Panc1 (cell line): Measurements from ENCODE around the gene LCORL. TPM values are rescaled to one million over a fixed set of nuclear protein-coding genes. Genes with fewer than 3 reads are reported as not detected.

Experiments
- ATAC-seq: fragments of 200-7000 bp; cut with Tn5 transposase; 2 replicates; pipeline ENCODE4 v1.9.1; 2020; ENCODE audit warnings: mild to moderate bottlenecking, moderate library complexity
- BruUV-seq: library from RNA; stranded (reverse); fragments of 400-500 nt; replicated peaks from 2 replicates; lab custom pipeline; 2021; lab: Mats Ljungman, UMichigan
- CTCF ChIA-PET: fragments of 300-600 bp; sonication (Branson Sonifier 250); formaldehyde crosslinking; loops from one replicate; lab custom pipeline; 2022; ENCODE audit warnings: antibody characterized with exemption; lab: Charles Lee
- POLR2A ChIA-PET: fragments of 300-600 bp; sonication (Branson Sonifier 250); formaldehyde crosslinking; loops from one replicate; lab custom pipeline; 2022; ENCODE audit warnings: antibody characterized with exemption; lab: Charles Lee
- DNase-seq: peaks from one replicate; pipeline ENCODE4 v3.0.0-alpha.2; 2010; ENCODE audit warnings: low read depth, low spot score
- H3K27ac ChIP-seq: 2 replicates; pipeline ENCODE4 v1.5.1; 2011; ENCODE audit warnings: mild to moderate bottlenecking, low read length, inconsistent platforms
- H3K27me3 ChIP-seq: fragments of 200-500 bp; sonication (Bioruptor generic); 2 replicates; pipeline ENCODE4 v1.6.0; 2014; ENCODE audit warnings: low read length, inconsistent platforms; ENCODE audit not compliant: control insufficient read depth, insufficient read depth
- H3K36me3 ChIP-seq: fragments of 200-500 bp; sonication (Bioruptor generic); 2 replicates; pipeline ENCODE4 v1.5.1; 2014; ENCODE audit warnings: inconsistent platforms, mild to moderate bottlenecking, low read length, moderate library complexity; ENCODE audit not compliant: control insufficient read depth, insufficient read depth
- H3K4me1 ChIP-seq: 2 replicates; pipeline ENCODE4 v1.5.1; 2011; ENCODE audit warnings: inconsistent platforms, mild to moderate bottlenecking, low read length, moderate library complexity; ENCODE audit not compliant: control insufficient read depth, insufficient read depth
- H3K4me3 ChIP-seq, 2 experiments: 2 replicates each; pipeline ENCODE4 v1.5.1; 2011 to 2012; ENCODE audit warnings: low read depth in 2 of 2, low read length in 2 of 2, mild to moderate bottlenecking in 2 of 2, inconsistent platforms in 1 of 2, moderate library complexity in 1 of 2
- H3K9me3 ChIP-seq: fragments of 200-500 bp; sonication (Bioruptor generic); 2 replicates; pipeline ENCODE4 v1.5.1; 2014; ENCODE audit warnings: low read depth, mild to moderate bottlenecking, inconsistent platforms, low read length, moderate library complexity; ENCODE audit not compliant: control insufficient read depth, insufficient read depth
- CTCF ChIP-seq: fragments of 450-650 bp; IDR thresholded peaks from 2 replicates; pipeline ENCODE4 v1.5.1; 2017; ENCODE audit warnings: mild to moderate bottlenecking
- POLR2AphosphoS5 ChIP-seq: IDR thresholded peaks from 2 replicates; pipeline ENCODE4 v1.6.1; 2012; ENCODE audit warnings: mild to moderate bottlenecking, low read depth, low read length, moderate library complexity
- REST ChIP-seq, 2 experiments: IDR thresholded peaks; 2 replicates each; pipeline ENCODE4 v1.6.1; 2011 to 2012; ENCODE audit warnings: low read depth in 2 of 2, control low read depth in 1 of 2, low read length in 1 of 2, mild to moderate bottlenecking in 1 of 2, moderate library complexity in 1 of 2; ENCODE audit not compliant: insufficient read depth in 1 of 2
- SIN3A ChIP-seq: IDR thresholded peaks from 2 replicates; pipeline ENCODE4 v1.6.1; 2012; ENCODE audit warnings: low read depth, mild to moderate bottlenecking, low read length, moderate library complexity, borderline replicate concordance; ENCODE audit not compliant: insufficient read depth
- TCF7L2 ChIP-seq: IDR thresholded peaks from 2 replicates; pipeline ENCODE4 v1.6.1; 2011; ENCODE audit warnings: mild to moderate bottlenecking, low read depth, low read length, inconsistent platforms
- in situ Hi-C: cut with HindIII; loops from 2 replicates; pipeline ENCODE4 v1.10.0; 2016; ENCODE audit warnings: low sequenced_read_pairs, low pct_unique_long_range_greater_than_20kb
- intact Hi-C: fragments of 100-400 bp; cut with micrococcal nuclease; formaldehyde crosslinking; loops from one replicate; pipeline ENCODE4 v1.10.0; 2022; ENCODE audit not compliant: unreplicated experiment
- total RNA-seq: library from RNA; stranded (reverse); gene quantifications from one replicate; pipeline ENCODE4 v1.2.1, GENCODE V29; 2021; ENCODE audit not compliant: unreplicated experiment

Gene LCORL
- total RNA-seq, 1 experiment from 2014 or later, result 17.5 TPM

- no peak overlapping the region for H3K4me3 ChIP-seq
- BruUV-seq, result no TSS peak
- no peaks in the 10 kb centered on the region for H3K36me3 ChIP-seq
- TF ChIP-seq TCF7L2 (no peak), POLR2AphosphoS5 (no peak), CTCF (no peak), SIN3A (no peak), REST (IDR thresholded peaks at IDR 0.05; ENCODE audit: insufficient read depth in 1 of 2, low read depth in 2 of 2, low read length in 1 of 2) (no peak)
- H3K4me1 ChIP-seq, result no peaks in the 10 kb centered on the region
- ATAC-seq (no peak), DNase-seq (no peak)
- no peak overlapping the region for H3K27ac ChIP-seq
- ChIA-PET POLR2A (no interaction called here), CTCF (no interaction called here)
- in situ Hi-C loops (no loop called here), intact Hi-C loops (no loop called here)
- no peaks in the 10 kb centered on the region; the same call in 1 of the 2 replicates for H3K27me3 ChIP-seq
- H3K9me3 ChIP-seq, result no peaks in the 10 kb centered on the region
These were observed 29.7 kb upstream of the LCORL start for GRCh38 chr4:18051281-18051680.

- no peak for ATAC-seq
- in situ Hi-C loops (no loop called here), intact Hi-C loops (no loop called here)
- TF ChIP-seq SIN3A (no peak), TCF7L2 (no peak), POLR2AphosphoS5 (no peak), CTCF (no peak), REST (IDR thresholded peaks at IDR 0.05; ENCODE audit: insufficient read depth in 1 of 2, low read depth in 2 of 2, low read length in 1 of 2) (no peak)
- POLR2A ChIA-PET, result no interaction called here
- Histone ChIP-seq H3K9me3 (no peaks in the 10 kb centered on the region), H3K4me3 (no peak overlapping the region), H3K4me1 (no peaks in the 10 kb centered on the region), H3K36me3 (no peaks in the 10 kb centered on the region), H3K27ac (no peak overlapping the region), H3K27me3 (no peaks in the 10 kb centered on the region; the same call in 1 of the 2 replicates)
- CTCF ChIA-PET, result no interaction called here
- no TSS peak for BruUV-seq
- DNase-seq, result no peak
These were observed 28.9 kb upstream of the LCORL start for GRCh38 chr4:18050448-18050847.
